ENCODE results near the gene STXBP4. TPM values are rescaled to one million over a fixed set of nuclear protein-coding genes. Genes with fewer than 3 reads are reported as not detected.

The STXBP4 gene
- total RNA-seq, 2 experiments from 2014 or later, result 5.1 to 5.4 TPM

- H3K4me3 ChIP-seq (ENCODE audit: low read length), result no peak overlapping the region
- no peak for ATAC-seq (ENCODE audit: poor library complexity)
- no peaks in the 10 kb centered on the region for H3K27me3 Mint-ChIP-seq
- no peaks in the 10 kb centered on the region for H3K9me3 Mint-ChIP-seq
- no peak overlapping the region for H3K4me3 Mint-ChIP-seq
- no peaks in the 10 kb centered on the region for H3K9me3 ChIP-seq (ENCODE audit: control insufficient read depth in 1 of 2, insufficient read depth in 1 of 2, low read length in 2 of 2)
- H3K27ac ChIP-seq (ENCODE audit: low read depth in 1 of 2, low read length in 2 of 2), result no peak overlapping the region
- no peaks in the 10 kb centered on the region for H3K27me3 ChIP-seq (ENCODE audit: control insufficient read depth in 1 of 2, insufficient read depth in 2 of 2, low read length in 2 of 2)
- TF ChIP-seq CTCF (IDR thresholded peaks at IDR 0.05), result no peak
- peaks cover 28% of the 10 kb centered on the region for H3K4me1 Mint-ChIP-seq (ENCODE audit: low read depth)
- CTCF ChIA-PET, result no interaction called here
- H3K4me1 ChIP-seq (ENCODE audit: insufficient read depth, low read length), result peaks cover 12% of the 10 kb centered on the region
- peak in 3 of 14 experiments; percentile 34 to 59 (median 44) for DNase-seq
- no peaks in the 10 kb centered on the region for H3K36me3 ChIP-seq (ENCODE audit: insufficient read depth, low read length)
- H3K27ac Mint-ChIP-seq, result peak overlapping the region; percentile 0
- H3K36me3 Mint-ChIP-seq (ENCODE audit: low read depth), result peaks cover 17% of the 10 kb centered on the region
- intact Hi-C loops (cut with DNase I, micrococcal nuclease), result no loop called here
- POLR2A ChIA-PET, result no interaction called here
These were observed 124.8 kb downstream of the STXBP4 start for GRCh38 chr17:55093353-55093752.

- peaks cover 48% of the 10 kb centered on the region for H3K36me3 Mint-ChIP-seq (ENCODE audit: low read depth)
- no peaks in the 10 kb centered on the region for H3K27me3 Mint-ChIP-seq
- TF ChIP-seq CTCF (IDR thresholded peaks at IDR 0.05), result no peak
- H3K36me3 ChIP-seq (ENCODE audit: insufficient read depth, low read length), result no peaks in the 10 kb centered on the region
- no peaks in the 10 kb centered on the region for H3K9me3 ChIP-seq (ENCODE audit: control insufficient read depth in 1 of 2, insufficient read depth in 1 of 2, low read length in 2 of 2)
- H3K9me3 Mint-ChIP-seq, result peaks cover 3% of the 10 kb centered on the region
- peaks cover 3% of the 10 kb centered on the region for H3K4me1 Mint-ChIP-seq (ENCODE audit: low read depth)
- H3K27ac ChIP-seq (ENCODE audit: low read depth in 1 of 2, low read length in 2 of 2), result no peak overlapping the region
- H3K27ac Mint-ChIP-seq, result no peak overlapping the region
- ATAC-seq (ENCODE audit: poor library complexity) (no peak), DNase-seq (no peak)
- ChIA-PET POLR2A (no interaction called here), CTCF (no interaction called here)
- H3K4me3 Mint-ChIP-seq, result no peak overlapping the region
- intact Hi-C loops (cut with DNase I, micrococcal nuclease), result no loop called here
- no peak overlapping the region for H3K4me3 ChIP-seq (ENCODE audit: low read length)
- no peaks in the 10 kb centered on the region for H3K27me3 ChIP-seq (ENCODE audit: control insufficient read depth in 1 of 2, insufficient read depth in 2 of 2, low read length in 2 of 2)
- H3K4me1 ChIP-seq (ENCODE audit: insufficient read depth, low read length), result no peaks in the 10 kb centered on the region
These were observed 130.2 kb downstream of the STXBP4 start for GRCh38 chr17:55098765-55099164.

- Histone ChIP-seq H3K4me1 (ENCODE audit: insufficient read depth, low read length) (no peaks in the 10 kb centered on the region), H3K4me3 (ENCODE audit: low read length) (no peak overlapping the region), H3K36me3 (ENCODE audit: insufficient read depth, low read length) (no peaks in the 10 kb centered on the region), H3K27ac (ENCODE audit: low read depth in 1 of 2, low read length in 2 of 2) (no peak overlapping the region), H3K9me3 (ENCODE audit: control insufficient read depth in 1 of 2, insufficient read depth in 1 of 2, low read length in 2 of 2) (peaks cover 0 to 2% of the 10 kb centered on the region in 2 experiments), H3K27me3 (ENCODE audit: control insufficient read depth in 1 of 2, insufficient read depth in 2 of 2, low read length in 2 of 2) (no peaks in the 10 kb centered on the region)
- DNase-seq (no peak), ATAC-seq (ENCODE audit: poor library complexity) (no peak)
- POLR2A ChIA-PET, result no interaction called here
- intact Hi-C loops (cut with DNase I, micrococcal nuclease), result no loop called here
- no peak for TF ChIP-seq CTCF (IDR thresholded peaks at IDR 0.05)
- Mint-ChIP-seq H3K36me3 (ENCODE audit: low read depth) (peaks cover 17% of the 10 kb centered on the region), H3K9me3 (peaks cover 13% of the 10 kb centered on the region), H3K4me1 (ENCODE audit: low read depth) (peaks cover 6% of the 10 kb centered on the region), H3K4me3 (no peak overlapping the region), H3K27me3 (no peaks in the 10 kb centered on the region), H3K27ac (no peak overlapping the region)
- CTCF ChIA-PET, result interaction anchor here (0.6 kb wide), 2 partner anchors 101 to 118 kb away, joined by 3 to 5 read pairs; no protein-coding TSS in a partner anchor
These were observed 142.0 kb downstream of the STXBP4 start for GRCh38 chr17:55110521-55110920.
